Stimulated activated CD4-positive, alpha-beta T cell treated with anti-CD3 and anti-CD28 coated beads, Interleukin-1b, Interleukin-23, amount 100 ng/mL, for 4 hours (primary cell): Measurements from ENCODE around the gene HPS1.

Source experiments
- DNase-seq, 2 donors: peaks; one replicate each; pipeline ENCODE4 v3.0.0-alpha.2; 2020; ENCODE audit warnings: low read depth in 2 of 2

HPS1 gene

DNA sequence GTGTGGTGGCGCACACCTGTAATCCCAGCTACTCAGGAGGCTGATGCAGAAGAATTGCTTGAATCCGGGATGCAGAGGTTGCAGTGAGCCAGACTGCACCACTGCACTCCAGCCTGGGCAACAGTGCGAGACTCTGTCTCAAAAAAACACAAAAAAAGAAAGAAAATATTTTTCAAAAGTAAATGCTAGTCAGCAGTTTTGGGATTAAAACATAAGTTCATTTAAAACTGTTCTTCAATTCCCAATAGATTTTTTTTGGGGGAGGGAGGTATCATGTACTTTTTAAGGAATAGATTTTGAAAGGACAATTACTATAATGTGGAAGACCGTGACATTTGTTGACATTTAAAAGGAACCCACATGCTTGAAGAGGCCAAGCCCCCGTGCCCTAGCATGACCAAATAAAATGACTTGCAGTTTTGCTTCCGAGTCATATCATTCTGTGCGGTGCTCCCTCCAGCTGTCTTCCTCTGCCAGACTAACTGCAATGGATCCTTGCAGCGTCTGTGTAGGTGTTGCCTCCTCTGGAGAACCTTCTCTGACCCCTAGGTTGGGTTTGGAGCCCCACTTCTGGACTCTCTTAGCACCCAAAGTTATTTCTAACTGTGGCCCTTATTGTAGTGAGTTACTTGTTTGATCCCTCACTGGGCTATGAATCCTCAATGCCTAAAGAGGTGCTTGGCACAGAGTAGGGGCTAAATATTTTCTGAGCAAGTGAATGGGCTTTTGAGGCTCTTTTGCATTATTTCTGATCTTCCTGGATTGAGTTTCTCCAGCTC lies 17.4 kb upstream of the HPS1 start:
- no peak for DNase-seq

DNA sequence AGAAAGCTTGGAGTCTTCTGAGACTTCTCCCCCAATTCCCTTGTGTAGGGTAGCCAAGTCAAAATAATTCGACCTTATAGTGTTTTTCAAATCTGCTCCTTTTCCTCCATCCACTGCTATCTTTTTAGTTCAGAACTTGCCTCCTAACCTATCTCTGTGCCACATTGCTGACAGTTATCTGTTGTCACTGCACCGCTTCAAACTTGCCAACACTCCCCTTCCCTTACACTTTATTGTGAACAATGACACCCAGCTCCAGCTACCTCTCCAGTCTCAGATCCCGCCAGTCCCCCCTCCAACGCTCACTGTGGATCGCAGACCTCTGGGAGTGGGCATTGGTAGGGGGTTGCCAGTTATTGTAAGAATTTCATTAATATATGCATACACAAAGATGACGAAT lies 16.3 kb upstream of the HPS1 start:
- no peak for DNase-seq

DNA sequence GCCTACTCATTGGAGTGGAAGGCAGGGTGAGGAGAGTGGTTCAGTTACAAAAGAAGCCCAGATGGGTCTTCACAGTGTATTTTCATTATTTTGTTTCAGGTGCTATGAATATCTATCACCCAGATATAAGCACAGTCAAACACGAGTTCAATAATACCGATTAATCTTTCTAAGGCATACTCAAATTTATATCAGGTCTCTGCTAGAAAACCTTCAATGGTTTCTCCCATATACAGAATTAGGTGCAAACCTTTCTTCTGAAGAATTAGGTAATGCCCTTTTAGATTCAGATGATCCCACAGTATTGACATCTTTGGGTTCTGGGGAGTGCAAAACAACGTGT lies 14.7 kb upstream of the HPS1 start:
- no peak for DNase-seq

DNA sequence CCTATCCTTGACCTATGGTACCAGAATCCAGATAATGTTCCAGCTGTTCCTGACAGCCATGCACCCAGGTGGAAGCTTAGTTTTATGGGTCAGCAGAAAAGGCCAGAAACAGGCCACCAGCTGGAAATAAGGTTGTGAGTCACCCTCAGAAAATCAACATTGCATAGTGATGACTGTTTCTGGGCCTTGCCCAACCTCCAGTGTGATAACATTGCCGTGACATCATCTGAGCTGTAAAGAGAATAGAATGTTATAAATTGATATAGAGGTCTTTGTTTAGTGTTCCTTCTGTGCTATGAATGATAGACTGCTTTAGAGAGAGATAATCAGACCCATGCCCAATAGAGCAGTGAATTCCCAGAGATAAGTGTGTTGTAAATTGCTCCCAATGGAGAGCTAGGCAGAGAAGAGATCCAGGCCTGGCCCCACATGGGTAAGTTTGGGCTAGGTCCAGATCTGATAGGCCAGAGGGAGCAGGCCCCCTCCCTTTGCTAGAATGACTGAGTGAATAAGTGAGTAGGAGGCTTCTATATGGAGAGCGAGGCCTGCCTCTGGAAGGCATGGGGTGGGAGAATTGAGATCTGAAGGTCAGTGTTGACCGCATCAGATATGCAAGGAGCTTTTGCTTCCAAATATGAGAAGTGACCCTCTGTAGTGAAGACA lies 14.2 kb upstream of the HPS1 start:
- no peak for DNase-seq

DNA sequence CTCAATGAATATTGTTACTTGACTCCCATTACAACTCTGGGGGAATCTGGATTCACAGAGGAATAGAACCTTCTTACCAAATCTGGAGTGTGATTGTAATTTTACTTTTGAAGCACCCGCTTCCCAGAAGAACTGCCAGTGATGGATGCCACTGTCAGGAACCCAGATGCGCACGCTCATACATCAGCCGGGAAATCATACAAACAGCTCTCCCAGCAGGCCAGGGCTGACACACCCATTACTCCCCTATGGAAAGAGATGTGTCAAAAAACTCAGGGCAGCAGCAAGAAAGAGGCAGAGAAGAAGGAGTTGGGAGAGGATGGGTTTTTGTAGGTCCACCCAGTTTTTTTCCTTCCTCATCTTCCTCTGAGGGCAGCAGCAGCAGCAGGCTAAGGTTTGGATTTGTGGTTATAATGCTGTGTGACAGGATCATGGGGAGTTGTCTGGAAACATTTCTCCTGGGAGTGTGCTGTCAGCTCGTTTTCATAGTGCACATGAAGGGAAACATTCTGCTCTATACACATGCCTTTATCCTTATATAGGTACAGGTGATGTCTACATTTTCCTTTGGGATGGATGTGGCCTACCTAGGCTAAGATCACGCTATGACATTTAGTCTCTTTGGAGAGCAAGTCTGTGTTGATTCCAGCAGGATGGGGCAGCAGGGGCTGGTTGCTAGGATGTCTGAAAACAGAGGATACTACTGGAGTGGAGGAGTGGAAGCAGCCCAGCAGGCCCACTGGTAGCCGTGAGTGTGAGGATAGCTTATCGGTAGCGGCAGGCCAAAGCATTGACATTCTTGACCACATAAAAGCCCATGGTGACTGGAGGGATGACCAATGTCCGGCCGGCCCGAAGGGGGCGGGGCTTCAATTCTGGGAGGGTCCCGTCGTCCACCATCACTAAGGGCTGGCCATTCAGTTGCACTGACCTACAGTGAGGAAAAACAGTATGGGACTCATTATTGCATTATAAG lies 12.4 kb upstream of the HPS1 start:
- DNase-seq: no peak

DNA sequence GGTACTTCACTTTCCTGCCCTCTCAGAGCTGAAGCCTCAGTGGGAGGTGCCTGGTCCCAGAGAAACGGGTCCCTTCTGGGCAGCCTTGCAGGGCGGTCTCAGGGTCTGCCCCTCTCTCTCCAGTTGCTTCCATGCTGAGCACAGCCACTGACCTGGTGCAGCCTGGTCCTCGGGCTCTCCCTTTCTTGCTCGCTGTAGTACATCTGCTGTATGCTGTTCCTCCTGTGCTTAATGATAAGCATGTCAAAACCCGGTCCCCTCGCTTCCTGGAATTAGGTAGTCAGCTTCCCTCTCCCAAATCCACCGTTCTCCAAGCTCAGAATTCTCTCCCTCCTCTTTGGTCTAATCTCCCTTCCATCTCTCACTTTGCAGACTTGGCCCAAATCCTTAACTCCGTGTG lies 11.0 kb upstream of the HPS1 start:
- DNase-seq: no peak

DNA sequence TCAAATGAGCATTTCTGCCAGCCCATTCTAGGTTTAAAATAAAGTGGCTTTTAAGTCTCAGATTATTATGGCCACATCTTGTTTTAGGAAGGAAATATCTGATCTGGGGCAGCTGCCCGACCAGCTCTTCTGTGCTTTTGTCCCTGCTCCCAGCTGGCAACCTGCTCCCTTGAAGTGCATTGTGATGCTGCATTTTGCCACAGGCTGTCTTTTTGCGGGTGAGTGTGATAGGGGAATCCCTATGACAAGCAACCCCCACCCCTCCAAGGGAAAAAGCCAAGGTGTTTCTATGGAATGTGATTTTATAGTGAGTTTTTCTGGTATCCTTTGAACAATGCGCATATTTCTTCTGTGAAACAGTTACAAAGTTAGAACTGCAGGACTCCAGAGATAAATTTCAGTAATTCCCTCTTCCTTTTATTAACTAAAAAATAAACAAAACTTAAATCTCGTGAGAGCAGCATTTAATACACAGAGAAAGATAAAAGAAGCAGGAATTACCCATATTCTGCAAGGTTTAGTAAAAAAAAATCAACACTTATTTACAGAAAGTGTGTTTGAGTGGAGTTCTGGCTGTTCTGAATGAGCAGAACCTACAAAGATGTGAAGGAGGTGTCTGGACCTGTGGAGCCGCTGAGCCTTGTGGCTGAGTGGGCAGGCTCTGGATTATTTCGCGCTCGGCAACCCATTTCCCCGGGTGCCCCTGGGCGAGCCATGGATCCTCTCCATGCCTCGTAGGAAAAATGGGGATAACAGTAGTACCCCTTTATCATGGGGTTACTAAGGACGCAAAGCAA lies 10.1 kb upstream of the HPS1 start:
- DNase-seq: no peak

DNA sequence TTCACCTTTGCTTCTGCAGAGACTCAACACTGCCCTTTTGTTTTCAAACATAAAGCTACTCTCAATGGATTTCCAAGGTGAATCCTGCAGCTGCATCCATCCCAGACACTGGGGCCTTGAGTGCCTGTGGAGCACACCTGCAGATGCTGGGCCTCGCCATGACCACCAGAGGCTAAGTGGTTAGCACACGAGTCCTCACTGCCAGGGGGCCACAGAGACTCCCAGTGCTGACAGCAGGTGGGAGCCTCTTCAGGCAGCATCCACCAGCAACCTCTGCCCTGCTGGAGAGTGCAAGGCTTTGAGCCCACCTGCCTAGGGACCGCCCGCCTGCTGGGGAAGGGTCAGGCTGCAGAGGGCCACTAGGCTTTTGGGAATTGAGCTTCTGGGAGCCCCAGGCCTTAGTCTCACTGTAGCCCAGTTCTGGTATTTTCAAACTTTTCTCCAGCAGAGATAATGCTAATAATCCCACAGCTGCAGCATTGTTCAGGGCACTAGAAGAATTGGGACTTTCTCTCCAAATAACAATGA lies 9.4 kb upstream of the HPS1 start:
- no peak for DNase-seq

DNA sequence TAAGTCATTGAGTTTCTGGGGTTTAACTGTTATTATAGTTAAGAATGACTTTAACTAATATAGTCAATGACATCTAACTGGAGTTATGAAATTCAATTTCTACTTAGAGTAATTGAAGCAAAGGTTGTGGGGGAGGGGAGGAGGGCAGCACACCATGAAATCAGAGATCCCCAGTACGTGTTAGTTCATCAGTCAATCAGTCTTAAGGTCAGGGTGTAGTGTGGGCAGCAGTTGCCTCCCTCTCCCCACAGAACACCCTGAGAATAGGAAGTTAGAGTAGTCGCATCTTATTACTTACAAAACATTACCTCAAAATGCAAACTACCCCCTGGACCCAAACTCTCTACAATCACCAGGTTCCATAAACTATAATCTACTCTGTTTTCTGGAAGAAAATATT lies 7.0 kb upstream of the HPS1 start:
- DNase-seq: no peak

DNA sequence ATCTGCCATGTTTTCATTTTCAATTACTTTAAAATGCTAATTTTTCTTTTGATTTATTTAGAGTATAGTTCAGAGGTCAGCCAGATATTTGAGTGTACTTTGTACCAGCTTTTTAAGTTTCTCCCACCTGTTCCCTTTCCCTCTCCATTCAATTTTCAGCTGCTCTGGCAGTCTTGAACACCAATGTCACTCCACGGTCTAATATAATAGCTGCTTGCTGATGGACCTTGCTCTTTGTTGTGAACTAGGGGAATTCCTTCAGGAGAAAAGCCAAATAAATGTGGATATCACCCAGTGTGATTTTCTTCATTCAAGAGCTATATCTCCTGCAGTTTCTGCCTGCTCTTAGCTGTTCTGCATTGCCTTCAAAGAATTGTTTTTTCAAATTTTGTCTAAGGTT lies 3.9 kb upstream of the HPS1 start:
- no peak for DNase-seq

DNA sequence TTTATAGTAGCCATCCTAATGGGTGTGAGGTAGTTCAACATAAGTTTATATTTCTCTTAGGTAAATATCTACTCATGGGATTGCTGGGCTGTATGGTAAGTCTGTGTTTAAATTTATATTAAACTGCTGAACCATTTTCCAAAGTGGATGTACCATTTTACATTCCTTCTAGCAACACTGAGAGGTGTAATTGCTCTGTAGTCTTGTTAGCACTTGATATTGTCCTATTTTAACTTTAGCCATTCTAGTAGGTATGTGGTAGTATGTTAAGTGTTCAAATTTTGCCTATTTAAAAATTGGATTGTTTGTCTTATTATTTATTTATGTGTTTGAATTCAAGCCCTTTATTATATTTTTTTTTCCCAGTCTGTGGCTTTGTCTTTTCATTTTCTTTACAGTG lies 2.6 kb upstream of the HPS1 start:
- DNase-seq: no peak

DNA sequence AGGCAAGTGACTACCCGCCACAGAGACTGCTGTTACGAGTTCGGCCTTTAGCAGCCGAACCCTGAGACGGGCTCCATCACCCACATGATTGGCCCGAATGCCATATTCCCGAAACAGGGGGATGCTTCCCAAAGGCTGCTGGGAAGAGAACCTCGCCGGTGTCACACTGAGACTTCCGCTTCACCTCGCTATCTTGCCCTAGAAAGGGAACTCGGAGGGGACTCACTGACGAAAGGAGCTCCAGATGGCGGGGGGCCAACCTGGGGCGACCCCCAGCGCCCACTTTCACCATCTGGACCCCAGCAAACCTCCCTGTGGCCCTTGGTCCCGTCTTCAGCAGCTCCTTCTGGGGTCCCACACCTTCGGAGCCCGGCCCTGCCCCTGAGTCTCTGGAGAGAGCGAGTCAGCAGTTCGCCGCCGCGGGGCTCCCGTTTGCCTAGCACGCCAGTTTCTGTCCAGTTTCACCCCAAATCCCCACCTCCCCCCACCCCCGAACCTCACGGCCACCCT lies 529 bp downstream of the HPS1 start:
- DNase-seq: peak; percentile 18 to 36

DNA sequence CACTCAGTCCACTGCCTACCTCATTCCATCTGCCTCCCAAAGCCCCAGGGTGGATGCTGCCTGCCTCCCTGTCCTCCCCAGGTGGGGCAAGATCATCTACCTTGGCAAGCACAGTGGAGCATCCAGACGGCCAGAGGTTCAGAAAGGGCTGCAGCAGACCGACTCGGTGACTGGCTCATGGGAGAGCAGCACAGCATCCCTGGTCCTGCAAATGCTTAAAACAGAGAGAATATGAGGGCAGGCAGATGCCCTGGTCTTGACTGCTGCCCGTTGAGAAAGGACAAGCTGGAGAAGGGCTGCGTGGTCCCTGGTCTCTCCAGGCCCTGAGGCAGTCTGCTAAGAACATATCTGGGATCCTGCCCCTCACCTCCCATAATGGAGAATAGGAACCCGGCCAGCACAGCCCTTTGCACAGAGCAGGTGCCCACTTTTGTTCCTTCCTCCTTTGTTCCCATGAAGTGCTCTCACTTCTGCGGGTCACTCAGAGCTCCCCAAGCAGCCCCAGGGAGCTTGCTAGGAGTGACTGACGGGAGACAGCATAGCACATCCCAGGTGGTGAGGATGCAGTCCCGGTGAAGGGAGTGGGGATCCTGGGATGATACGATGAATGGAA lies 1.4 kb downstream of the HPS1 start:
- no peak for DNase-seq

DNA sequence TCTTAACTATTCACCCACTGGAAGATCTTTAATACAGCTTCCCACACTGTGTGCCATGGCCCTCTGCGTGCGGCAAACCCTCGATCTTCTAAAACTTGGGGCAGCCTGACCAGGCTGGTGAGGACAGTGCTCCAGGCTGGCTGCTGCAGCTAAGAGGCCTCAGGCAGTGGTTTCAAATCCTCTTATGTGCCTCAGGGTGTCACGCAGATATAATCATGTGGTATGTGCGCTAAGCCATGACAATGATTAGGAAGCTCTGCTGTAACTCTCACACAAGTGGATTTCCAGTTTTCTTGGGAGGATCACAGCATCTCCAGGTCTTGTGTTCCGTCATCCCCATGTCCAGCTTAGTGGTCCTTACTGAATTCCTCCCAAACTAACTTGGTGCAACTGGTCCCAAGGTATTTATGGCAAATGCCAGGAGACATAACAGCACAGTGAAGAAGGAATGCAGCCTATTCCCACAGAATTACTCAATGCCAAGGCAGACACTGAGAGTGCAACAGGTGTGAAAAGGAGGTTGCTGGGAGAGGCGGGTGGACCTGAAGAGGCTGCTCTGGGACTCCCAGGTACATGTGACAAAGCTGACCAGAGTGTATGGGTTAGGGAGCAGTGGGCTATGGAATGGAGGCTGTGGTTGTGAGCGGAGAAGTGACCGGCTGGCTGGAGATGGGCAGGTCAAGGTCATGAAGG lies 2.3 kb downstream of the HPS1 start:
- DNase-seq: no peak

DNA sequence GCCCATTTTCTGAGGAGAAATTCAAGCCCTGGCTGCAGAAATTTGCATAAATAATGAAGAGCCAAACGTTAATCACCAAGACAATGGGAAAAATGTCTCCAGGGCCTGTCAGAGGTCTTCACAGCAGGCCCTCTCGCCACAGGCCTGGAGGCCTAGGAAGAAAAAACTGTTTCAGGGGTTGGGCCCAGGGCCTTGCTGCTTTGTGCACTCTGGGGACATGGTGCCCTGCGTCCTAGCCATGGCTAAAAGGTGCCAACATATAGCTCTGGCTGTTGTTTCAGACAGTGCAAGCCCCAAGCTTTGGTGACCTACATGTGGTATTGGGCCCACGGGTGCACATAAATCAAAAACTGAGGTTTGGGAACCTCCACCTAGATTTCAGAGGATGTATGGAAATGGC lies 8.0 kb downstream of the HPS1 start:
- DNase-seq: no peak

DNA sequence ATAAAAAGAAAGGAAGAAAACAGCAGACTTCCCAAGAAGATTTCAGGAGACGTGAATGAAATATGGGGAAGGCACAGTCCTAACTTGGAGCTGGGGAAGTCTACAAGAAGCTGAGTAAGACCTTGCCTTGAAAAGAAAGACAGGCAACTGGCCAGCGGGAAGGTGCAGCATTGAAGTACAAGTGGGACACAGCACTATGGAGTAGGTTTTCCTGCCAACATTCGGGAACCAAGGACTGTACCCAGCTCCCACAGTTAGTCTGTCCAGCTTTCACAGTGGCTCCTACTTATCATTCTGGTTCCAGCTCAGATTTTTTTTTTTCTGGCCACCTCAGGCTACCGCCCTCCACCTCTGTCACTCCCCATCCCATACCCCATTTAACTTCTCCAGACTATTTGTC lies 10.0 kb downstream of the HPS1 start:
- DNase-seq: no peak

DNA sequence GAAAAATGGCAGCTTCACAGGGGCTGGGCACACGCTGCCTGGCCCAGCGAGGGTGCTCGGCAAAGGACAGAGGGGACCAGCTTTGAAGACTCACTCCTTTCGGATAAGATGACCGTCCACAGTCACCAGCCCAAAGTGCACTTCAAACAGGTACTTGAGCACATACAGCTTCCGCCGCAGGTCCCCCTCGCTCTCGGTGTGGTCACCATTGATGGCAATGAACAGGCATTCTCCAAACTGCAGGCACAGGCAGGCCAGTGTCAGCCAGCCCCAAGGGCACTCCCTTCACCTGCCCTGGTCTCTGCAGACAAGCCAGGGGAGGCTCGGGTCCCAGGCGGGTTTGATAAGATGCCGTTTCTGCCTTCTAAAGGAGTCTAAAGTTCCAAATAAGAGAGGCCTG lies 11.6 kb downstream of the HPS1 start:
- DNase-seq: no peak

DNA sequence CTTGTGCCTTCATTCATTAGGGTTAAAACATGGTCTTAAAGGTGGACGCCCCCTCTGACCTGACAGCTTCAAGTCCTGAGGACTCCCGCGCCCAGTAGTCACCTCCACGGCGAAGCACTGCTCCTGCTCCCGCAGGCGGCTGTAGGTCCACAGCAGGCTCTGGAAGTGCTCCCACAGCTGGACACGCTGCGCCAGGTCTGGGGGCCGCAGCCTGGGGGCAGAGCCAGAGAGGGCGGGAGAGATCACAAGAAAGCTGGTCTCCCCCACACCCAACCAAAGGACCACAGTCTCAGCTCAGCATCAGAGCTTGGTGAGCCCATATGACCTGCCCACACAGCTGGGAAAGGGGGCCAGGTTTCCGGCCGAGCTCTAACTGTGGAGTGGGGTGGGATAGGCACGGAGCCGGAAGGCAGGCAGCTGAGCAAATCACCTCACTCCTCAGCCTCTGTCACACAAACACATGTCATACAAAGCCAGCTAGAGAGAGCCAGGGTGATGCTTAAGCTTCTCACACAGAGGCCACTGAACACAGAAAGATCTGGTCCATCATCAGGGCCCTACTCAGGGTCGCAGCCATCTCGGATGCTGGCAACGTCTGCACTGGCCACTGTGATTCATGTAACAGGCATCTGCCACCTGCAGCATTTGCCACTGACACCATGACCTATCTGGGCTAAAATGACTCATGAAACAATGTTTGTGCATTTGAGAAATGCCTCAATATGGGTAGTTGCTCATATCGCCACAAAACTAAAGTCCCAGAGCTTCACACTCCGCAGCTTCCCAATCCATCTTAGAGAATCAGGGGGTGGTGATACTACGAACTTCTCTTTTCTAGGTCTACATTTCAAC lies 12.6 kb downstream of the HPS1 start:
- no peak for DNase-seq

DNA sequence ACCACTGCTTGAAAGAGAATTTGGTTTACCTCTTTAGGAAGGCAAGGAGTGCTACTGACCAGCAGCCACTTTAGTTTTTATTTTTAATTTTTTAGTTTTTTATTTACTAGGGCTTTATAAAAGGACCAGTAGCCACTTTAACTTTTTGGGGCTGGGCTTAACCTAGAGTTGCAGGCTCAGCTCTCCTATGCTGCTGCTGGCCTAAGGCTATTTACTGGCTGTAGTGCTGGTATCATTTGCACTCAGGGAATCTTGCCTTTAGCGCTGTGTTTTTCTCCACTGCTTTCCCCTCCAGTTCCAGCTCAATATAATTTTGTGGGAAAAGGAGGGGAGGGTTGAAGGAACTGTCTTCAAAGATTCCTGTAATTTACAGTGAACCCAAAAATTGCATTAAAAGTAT lies 13.4 kb downstream of the HPS1 start:
- DNase-seq: no peak
